Fibroblast of the aortic adventitia (primary cell): Measurements from ENCODE around the gene CCNF. TPM values are rescaled to one million over a fixed set of nuclear protein-coding genes. Genes with fewer than 3 reads are reported as not detected.

Experiments used
- DNase-seq: peaks from one replicate; pipeline ENCODE4 v3.0.0-alpha.2; 2010; ENCODE audit warnings: low read depth
- H3K4me3 ChIP-seq: 2 replicates; pipeline ENCODE4 v1.5.1; 2011; ENCODE audit warnings: low read depth, mild to moderate bottlenecking, control low read depth, low read length, moderate library complexity
- total RNA-seq: library from RNA; depleted of rRNA; stranded (reverse); fragments of >200 nt; gene quantifications from 2 replicates; pipeline ENCODE4 v1.2.3, GENCODE V29; 2012; ENCODE audit warnings: low replicate concordance
- TF ChIP-seq, protein P1 (sequence below): IDR thresholded peaks from 2 replicates; pipeline ENCODE4 v1.5.1; 2011; ENCODE audit warnings: mild to moderate bottlenecking, low read length, control low read depth, inconsistent platforms; ENCODE audit not compliant: insufficient read depth

Gene CCNF
- total RNA-seq, 1 donor: 21.1 TPM

GRCh38 chr16:2468233-2468724, 39.0 kb downstream of the CCNF start:
- H3K4me3 ChIP-seq: peak overlapping the region; percentile 60
- no peak for DNase-seq
- TF ChIP-seq, protein P1, sequence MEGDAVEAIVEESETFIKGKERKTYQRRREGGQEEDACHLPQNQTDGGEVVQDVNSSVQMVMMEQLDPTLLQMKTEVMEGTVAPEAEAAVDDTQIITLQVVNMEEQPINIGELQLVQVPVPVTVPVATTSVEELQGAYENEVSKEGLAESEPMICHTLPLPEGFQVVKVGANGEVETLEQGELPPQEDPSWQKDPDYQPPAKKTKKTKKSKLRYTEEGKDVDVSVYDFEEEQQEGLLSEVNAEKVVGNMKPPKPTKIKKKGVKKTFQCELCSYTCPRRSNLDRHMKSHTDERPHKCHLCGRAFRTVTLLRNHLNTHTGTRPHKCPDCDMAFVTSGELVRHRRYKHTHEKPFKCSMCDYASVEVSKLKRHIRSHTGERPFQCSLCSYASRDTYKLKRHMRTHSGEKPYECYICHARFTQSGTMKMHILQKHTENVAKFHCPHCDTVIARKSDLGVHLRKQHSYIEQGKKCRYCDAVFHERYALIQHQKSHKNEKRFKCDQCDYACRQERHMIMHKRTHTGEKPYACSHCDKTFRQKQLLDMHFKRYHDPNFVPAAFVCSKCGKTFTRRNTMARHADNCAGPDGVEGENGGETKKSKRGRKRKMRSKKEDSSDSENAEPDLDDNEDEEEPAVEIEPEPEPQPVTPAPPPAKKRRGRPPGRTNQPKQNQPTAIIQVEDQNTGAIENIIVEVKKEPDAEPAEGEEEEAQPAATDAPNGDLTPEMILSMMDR: no peak

DNA sequence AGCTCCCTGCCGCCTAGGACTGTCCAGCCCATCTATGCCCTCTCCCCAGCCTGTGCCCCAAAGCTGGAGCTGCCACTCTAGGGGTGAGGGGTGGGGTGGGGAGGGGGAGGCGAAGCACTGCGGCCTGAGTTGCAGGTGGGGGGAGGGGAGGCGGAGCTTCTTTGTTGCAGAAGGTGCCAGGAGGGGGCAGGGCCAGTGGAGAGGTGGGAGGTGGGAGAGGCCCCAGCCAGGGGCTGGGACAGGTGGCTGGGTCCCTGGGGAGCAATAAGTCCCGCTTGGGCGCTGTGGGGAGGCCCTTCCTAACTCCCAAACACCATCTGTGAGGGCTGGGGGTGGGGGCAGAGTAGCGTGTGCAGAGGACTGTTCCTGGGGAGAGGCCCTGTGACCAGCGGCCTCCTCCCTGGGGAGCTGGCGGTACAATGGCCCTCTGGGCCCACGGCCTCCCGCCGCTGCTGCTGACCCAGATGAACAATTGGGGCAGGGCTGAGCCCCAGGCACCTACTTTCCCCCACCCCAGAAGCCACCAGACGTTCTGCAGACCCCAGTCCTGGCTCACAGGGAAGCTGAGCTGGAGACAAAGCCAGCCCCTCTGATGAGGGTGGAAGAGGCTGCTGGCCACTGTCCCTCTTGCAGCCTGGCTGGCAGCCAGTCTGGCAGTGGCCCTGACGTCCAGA, 39.6 kb downstream of the CCNF start:
- DNase-seq: no peak
- TF ChIP-seq, protein P1: no peak
- H3K4me3 ChIP-seq: no peak overlapping the region

- TF ChIP-seq, protein P1: no peak
- H3K4me3 ChIP-seq: no peak overlapping the region
- no peak for DNase-seq
Measured at GRCh38 chr16:2469399-2470233, 40.4 kb downstream of the CCNF start.

- no peak for DNase-seq
- H3K4me3 ChIP-seq: no peak overlapping the region
- TF ChIP-seq, protein P1: no peak
Measured at GRCh38 chr16:2470234-2470601, 41.0 kb downstream of the CCNF start.

- TF ChIP-seq, protein P1: no peak
- DNase-seq: no peak
- H3K4me3 ChIP-seq: no peak overlapping the region
Measured at GRCh38 chr16:2470603-2471015, 41.4 kb downstream of the CCNF start.

GRCh38 chr16:2471016-2471652, 41.9 kb downstream of the CCNF start, which contains the start of gene NTN3:
Gene NTN3, plus strand, starts transcription at chr16:2471297. Its CDS starts 405 bp downstream, at chr16:2471702.
- H3K4me3 ChIP-seq: peak within 1 kb of the TSS; percentile 28
- no peak for DNase-seq
- TF ChIP-seq, protein P1: no peak
